Epithelial cell of proximal tubule (primary cell): Measurements from ENCODE around the gene MUC13. TPM values are rescaled to one million over a fixed set of nuclear protein-coding genes. Genes with fewer than 3 reads are reported as not detected.

ENCODE experiments used
- DNase-seq: peaks from one replicate; pipeline ENCODE4 v3.0.0-alpha.2; 2011; ENCODE audit warnings: low read depth
- H3K4me3 ChIP-seq: 2 replicates; pipeline ENCODE4 v1.5.1; 2011; ENCODE audit warnings: low read depth, mild to moderate bottlenecking, low read length
- CTCF ChIP-seq: conservative IDR thresholded peaks from 2 replicates; pipeline ENCODE4 v1.5.1; 2012; ENCODE audit warnings: low read depth, mild to moderate bottlenecking, low read length
- total RNA-seq: library from RNA; depleted of rRNA; stranded (reverse); fragments of >200 nt; gene quantifications from 2 replicates; pipeline ENCODE4 v1.2.3, GENCODE V29; 2015

MUC13 gene
- total RNA-seq, 1 donor from 2014 or later = not detected

- no peak for DNase-seq
- no peak for TF ChIP-seq CTCF
- no peak overlapping the region for H3K4me3 ChIP-seq
Observed at GRCh38 chr3:124952282-124952855, 17.8 kb upstream of the MUC13 start.

GRCh38 chr3:124951511-124952281 lies 17.1 kb upstream of the MUC13 start:
- no peak for TF ChIP-seq CTCF
- DNase-seq = no peak
- H3K4me3 ChIP-seq = no peak overlapping the region

- DNase-seq = no peak
- no peak overlapping the region for H3K4me3 ChIP-seq
- no peak for TF ChIP-seq CTCF
Observed at GRCh38 chr3:124950026-124950425, 15.5 kb upstream of the MUC13 start.

GRCh38 chr3:124942613-124943012 lies 8.1 kb upstream of the MUC13 start:
- no peak for TF ChIP-seq CTCF
- no peak overlapping the region for H3K4me3 ChIP-seq

GRCh38 chr3:124941771-124942170 lies 7.2 kb upstream of the MUC13 start:
- H3K4me3 ChIP-seq = no peak overlapping the region

More at GRCh38 chr3:124942613-124943012, 8.1 kb upstream of the MUC13 start:
- DNase-seq = no peak

GRCh38 chr3:124939661-124940060 lies 5.1 kb upstream of the MUC13 start:
- TF ChIP-seq CTCF = no peak
- H3K4me3 ChIP-seq = no peak overlapping the region
- no peak for DNase-seq

More at GRCh38 chr3:124941771-124942170, 7.2 kb upstream of the MUC13 start:
- no peak for TF ChIP-seq CTCF
- no peak for DNase-seq

GRCh38 chr3:124938896-124939295 lies 4.3 kb upstream of the MUC13 start:
- no peak for DNase-seq
- no peak for TF ChIP-seq CTCF
- H3K4me3 ChIP-seq = no peak overlapping the region
